HepG2 (cell line): ENCODE results near the gene CPT1B. TPM values are rescaled to one million over a fixed set of nuclear protein-coding genes. Genes with fewer than 3 reads are reported as not detected.

ENCODE experiments used
- ESRRA ChIP-seq: sonication (generic); formaldehyde crosslinking; IDR thresholded peaks from 2 replicates; pipeline ENCODE4 v1.5.1; 2020; ENCODE audit warnings: mild to moderate bottlenecking, low read depth, missing genetic modification reagents
- FOXP1 ChIP-seq, 2 experiments: fragments of 450-650 bp in 1 of 2; IDR thresholded peaks; 2 replicates each; pipeline ENCODE4 v1.6.1; 2017 to 2018; ENCODE audit warnings: antibody characterized with exemption in 1 of 2
- HMG20B ChIP-seq: conservative IDR thresholded peaks from 2 replicates; pipeline ENCODE4 v1.6.1; 2016; ENCODE audit warnings: missing genetic modification reagents, missing compliant biosample characterization
- HOXA9 ChIP-seq: sonication (generic); formaldehyde crosslinking; IDR thresholded peaks from 2 replicates; pipeline ENCODE4 v1.8.1; 2022; ENCODE audit warnings: missing genetic modification reagents, mild to moderate bottlenecking, moderate library complexity, borderline replicate concordance
- KLF12 ChIP-seq: sonication (generic); formaldehyde crosslinking; IDR thresholded peaks from 2 replicates; pipeline ENCODE4 v1.4.0; 2020; ENCODE audit warnings: missing genetic modification reagents, borderline replicate concordance
- RBM39 ChIP-seq: fragments of 200-400 bp; formaldehyde crosslinking; IDR thresholded peaks from one replicate; pipeline ENCODE4 v1.6.1; 2018; ENCODE audit warnings: antibody characterized with exemption, mild to moderate bottlenecking, low read depth, low read length; ENCODE audit not compliant: poor library complexity, severe bottlenecking
- RXRB ChIP-seq: IDR thresholded peaks from 2 replicates; pipeline ENCODE4 v1.6.1; 2016; ENCODE audit warnings: borderline replicate concordance, missing genetic modification reagents, missing compliant biosample characterization
- SMAD1 ChIP-seq: sonication (generic); formaldehyde crosslinking; IDR thresholded peaks from 2 replicates; pipeline ENCODE4 v1.4.0; 2020; ENCODE audit warnings: missing genetic modification reagents, low read depth, mild to moderate bottlenecking, borderline replicate concordance
- ZNF138 ChIP-seq: sonication (generic); formaldehyde crosslinking; IDR thresholded peaks from 2 replicates; pipeline ENCODE4 v1.5.0; 2020; ENCODE audit warnings: mild to moderate bottlenecking, low read depth, missing genetic modification reagents
- ZNF20 ChIP-seq: sonication (generic); formaldehyde crosslinking; IDR thresholded peaks from 2 replicates; pipeline ENCODE4 v1.4.0; 2020; ENCODE audit warnings: mild to moderate bottlenecking, moderate library complexity, missing genetic modification reagents
- ZNF263 ChIP-seq: sonication (generic); formaldehyde crosslinking; IDR thresholded peaks from 2 replicates; pipeline ENCODE4 v1.4.0; 2020; ENCODE audit warnings: missing genetic modification reagents
- ZNF549 ChIP-seq: sonication (generic); formaldehyde crosslinking; IDR thresholded peaks from 2 replicates; pipeline ENCODE4 v1.5.0; 2020; ENCODE audit warnings: missing genetic modification reagents
- ZNF724P ChIP-seq: sonication (generic); formaldehyde crosslinking; IDR thresholded peaks from 2 replicates; pipeline ENCODE4 v1.8.0; 2022; ENCODE audit warnings: missing genetic modification reagents, borderline replicate concordance
- ZNF75D ChIP-seq: sonication (generic); formaldehyde crosslinking; IDR thresholded peaks from 2 replicates; pipeline ENCODE4 v1.8.1; 2023; ENCODE audit warnings: missing genetic modification reagents, mild to moderate bottlenecking, borderline replicate concordance
- polyA plus RNA-seq, 8 experiments: library from polyadenylated mRNA; depleted of rRNA in 3 of 8; stranded (reverse) in 7 of 8; unstranded in 1 of 8; fragments of >200 nt; fragmentation: Illumina TruSeq in 4 of 8; extraction: Trizol in 4 of 8; gene quantifications; 2 replicates each; pipeline versions ENCODE4 v1.2.1 to v1.2.3, GENCODE V29; 2011 to 2016; ENCODE audit warnings: low read depth in 4 of 8, missing spikeins in 1 of 8, mixed read lengths in 1 of 8; ENCODE audit not compliant: insufficient read depth in 1 of 8
- total RNA-seq, 5 experiments: library from RNA; depleted of rRNA; stranded (reverse); fragments of >200 nt; fragmentation: Illumina TruSeq; extraction: Trizol; gene quantifications; 2 replicates each; pipeline ENCODE4 v1.2.3, GENCODE V29; 2016; ENCODE audit warnings: low read depth in 1 of 5
- TF ChIP-seq, protein P1 (sequence below): IDR thresholded peaks from 2 replicates; pipeline ENCODE4 v1.6.1; 2012; ENCODE audit warnings: low read depth, low read length, improper control_type of control experiment
- TF ChIP-seq, protein P2 (sequence below): sonication (generic); formaldehyde crosslinking; IDR thresholded peaks from 2 replicates; pipeline ENCODE4 v1.5.0; 2020; ENCODE audit warnings: mild to moderate bottlenecking, missing genetic modification reagents, moderate library complexity
- TF ChIP-seq, protein P3 (sequence below): sonication (generic); formaldehyde crosslinking; IDR thresholded peaks from 2 replicates; pipeline ENCODE4 v1.4.0; 2020; ENCODE audit warnings: missing genetic modification reagents
- TF ChIP-seq, protein P4 (sequence below): sonication (generic); formaldehyde crosslinking; IDR thresholded peaks from 2 replicates; pipeline ENCODE4 v1.5.0; 2020; ENCODE audit warnings: missing genetic modification reagents, mild to moderate bottlenecking, borderline replicate concordance
- TF ChIP-seq, protein P5 (sequence below): sonication (generic); formaldehyde crosslinking; IDR thresholded peaks from 2 replicates; pipeline ENCODE4 v1.4.0; 2020; ENCODE audit warnings: missing genetic modification reagents

Gene CPT1B
- total and polyA plus RNA-seq, 2 of the 13 experiments (the other 11 are each of a cell fraction or from before 2014, with no cell fraction given): 9.2 to 19.5 TPM

DNA sequence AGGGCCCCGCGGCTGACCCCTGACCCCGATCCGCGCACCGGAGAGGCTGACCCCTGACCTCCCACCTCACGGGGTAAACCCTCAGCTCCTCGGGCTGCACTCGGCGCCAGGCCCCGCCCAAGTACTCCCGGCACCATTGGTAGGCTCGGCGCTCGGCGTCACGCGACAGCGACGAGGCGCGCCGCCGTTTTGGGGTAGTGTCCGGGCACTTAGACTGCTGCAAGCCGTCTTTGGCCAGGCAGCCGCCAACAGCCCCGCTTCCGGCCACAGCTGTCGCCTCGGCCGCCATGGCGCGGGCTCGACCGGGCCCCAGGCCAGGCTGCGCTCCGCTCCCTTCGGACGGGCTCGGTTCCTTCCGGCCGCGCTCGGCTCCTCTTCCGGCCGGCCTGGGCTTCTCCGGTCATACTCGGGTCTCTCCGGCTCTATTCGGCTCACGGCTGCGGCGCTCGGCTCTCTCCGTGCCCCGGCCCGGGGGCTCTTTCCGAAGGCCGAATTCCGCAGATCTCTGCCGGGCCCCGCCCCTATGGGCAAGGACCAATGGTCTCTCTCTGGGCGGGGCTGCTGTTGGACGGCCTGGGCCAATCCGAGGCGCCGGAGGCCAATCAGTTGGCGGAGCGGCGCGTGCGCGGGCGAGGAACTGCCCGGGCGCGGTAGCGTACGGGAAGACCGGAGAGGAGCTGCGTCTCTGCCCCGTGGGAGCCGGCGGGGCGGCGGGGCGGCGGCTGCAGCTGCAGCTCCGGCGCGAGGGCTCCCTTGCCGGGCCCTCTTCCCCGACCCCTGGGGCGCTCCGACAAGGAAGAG is 4.5 kb upstream of the CPT1B start, which contains the start of gene CHKB (continued):
- TF ChIP-seq, protein P1, sequence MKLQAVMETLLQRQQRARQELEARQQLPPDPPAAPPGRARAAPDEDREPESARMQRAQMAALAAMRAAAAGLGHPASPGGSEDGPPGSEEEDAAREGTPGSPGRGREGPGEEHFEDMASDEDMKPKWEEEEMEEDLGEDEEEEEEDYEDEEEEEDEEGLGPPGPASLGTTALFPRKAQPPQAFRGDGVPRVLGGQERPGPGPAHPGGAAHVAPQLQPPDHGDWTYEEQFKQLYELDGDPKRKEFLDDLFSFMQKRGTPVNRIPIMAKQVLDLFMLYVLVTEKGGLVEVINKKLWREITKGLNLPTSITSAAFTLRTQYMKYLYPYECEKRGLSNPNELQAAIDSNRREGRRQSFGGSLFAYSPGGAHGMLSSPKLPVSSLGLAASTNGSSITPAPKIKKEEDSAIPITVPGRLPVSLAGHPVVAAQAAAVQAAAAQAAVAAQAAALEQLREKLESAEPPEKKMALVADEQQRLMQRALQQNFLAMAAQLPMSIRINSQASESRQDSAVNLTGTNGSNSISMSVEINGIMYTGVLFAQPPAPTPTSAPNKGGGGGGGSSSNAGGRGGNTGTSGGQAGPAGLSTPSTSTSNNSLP: no peak
- peak; percentile 28; the same call in 1 of the 2 replicates for TF ChIP-seq RXRB (CRISPR knock-in tag)
- TF ChIP-seq, protein P2, sequence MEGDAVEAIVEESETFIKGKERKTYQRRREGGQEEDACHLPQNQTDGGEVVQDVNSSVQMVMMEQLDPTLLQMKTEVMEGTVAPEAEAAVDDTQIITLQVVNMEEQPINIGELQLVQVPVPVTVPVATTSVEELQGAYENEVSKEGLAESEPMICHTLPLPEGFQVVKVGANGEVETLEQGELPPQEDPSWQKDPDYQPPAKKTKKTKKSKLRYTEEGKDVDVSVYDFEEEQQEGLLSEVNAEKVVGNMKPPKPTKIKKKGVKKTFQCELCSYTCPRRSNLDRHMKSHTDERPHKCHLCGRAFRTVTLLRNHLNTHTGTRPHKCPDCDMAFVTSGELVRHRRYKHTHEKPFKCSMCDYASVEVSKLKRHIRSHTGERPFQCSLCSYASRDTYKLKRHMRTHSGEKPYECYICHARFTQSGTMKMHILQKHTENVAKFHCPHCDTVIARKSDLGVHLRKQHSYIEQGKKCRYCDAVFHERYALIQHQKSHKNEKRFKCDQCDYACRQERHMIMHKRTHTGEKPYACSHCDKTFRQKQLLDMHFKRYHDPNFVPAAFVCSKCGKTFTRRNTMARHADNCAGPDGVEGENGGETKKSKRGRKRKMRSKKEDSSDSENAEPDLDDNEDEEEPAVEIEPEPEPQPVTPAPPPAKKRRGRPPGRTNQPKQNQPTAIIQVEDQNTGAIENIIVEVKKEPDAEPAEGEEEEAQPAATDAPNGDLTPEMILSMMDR (CRISPR knock-in tag): 0 out of 2 replicates have a peak, but pooled peaks have one; percentile 4
- 0 out of 2 replicates have a peak, but pooled peaks have one; percentile 41 for TF ChIP-seq SMAD1 (CRISPR knock-in tag)
- TF ChIP-seq, protein P3, sequence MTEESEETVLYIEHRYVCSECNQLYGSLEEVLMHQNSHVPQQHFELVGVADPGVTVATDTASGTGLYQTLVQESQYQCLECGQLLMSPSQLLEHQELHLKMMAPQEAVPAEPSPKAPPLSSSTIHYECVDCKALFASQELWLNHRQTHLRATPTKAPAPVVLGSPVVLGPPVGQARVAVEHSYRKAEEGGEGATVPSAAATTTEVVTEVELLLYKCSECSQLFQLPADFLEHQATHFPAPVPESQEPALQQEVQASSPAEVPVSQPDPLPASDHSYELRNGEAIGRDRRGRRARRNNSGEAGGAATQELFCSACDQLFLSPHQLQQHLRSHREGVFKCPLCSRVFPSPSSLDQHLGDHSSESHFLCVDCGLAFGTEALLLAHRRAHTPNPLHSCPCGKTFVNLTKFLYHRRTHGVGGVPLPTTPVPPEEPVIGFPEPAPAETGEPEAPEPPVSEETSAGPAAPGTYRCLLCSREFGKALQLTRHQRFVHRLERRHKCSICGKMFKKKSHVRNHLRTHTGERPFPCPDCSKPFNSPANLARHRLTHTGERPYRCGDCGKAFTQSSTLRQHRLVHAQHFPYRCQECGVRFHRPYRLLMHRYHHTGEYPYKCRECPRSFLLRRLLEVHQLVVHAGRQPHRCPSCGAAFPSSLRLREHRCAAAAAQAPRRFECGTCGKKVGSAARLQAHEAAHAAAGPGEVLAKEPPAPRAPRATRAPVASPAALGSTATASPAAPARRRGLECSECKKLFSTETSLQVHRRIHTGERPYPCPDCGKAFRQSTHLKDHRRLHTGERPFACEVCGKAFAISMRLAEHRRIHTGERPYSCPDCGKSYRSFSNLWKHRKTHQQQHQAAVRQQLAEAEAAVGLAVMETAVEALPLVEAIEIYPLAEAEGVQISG (CRISPR knock-in tag): peak; percentile 52
- TF ChIP-seq HOXA9: 0 out of 2 replicates have a peak, but pooled peaks have one; percentile 60
- TF ChIP-seq ZNF549 (CRISPR knock-in tag): no peak
- TF ChIP-seq, protein P4, sequence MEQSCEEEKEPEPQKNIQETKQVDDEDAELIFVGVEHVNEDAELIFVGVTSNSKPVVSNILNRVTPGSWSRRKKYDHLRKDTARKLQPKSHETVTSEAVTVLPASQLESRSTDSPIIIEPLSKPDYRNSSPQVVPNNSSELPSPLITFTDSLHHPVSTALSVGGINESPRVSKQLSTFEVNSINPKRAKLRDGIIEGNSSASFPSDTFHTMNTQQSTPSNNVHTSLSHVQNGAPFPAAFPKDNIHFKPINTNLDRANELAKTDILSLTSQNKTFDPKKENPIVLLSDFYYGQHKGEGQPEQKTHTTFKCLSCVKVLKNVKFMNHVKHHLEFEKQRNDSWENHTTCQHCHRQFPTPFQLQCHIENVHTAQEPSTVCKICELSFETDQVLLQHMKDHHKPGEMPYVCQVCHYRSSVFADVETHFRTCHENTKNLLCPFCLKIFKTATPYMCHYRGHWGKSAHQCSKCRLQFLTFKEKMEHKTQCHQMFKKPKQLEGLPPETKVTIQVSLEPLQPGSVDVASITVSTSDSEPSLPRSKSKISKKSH (CRISPR knock-in tag): peak; percentile 14; the same call in 1 of the 2 replicates
- no peak for TF ChIP-seq RBM39
- TF ChIP-seq ESRRA: no peak; the same call in 1 of the 2 replicates
- TF ChIP-seq, protein P5, sequence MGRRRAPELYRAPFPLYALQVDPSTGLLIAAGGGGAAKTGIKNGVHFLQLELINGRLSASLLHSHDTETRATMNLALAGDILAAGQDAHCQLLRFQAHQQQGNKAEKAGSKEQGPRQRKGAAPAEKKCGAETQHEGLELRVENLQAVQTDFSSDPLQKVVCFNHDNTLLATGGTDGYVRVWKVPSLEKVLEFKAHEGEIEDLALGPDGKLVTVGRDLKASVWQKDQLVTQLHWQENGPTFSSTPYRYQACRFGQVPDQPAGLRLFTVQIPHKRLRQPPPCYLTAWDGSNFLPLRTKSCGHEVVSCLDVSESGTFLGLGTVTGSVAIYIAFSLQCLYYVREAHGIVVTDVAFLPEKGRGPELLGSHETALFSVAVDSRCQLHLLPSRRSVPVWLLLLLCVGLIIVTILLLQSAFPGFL (CRISPR knock-in tag): no peak
- TF ChIP-seq ZNF724P: 0 out of 2 replicates have a peak, but pooled peaks have one; percentile 37
- no peak for TF ChIP-seq HMG20B (CRISPR knock-in tag)
- no peak for TF ChIP-seq KLF12
- no peak for TF ChIP-seq ZNF75D (CRISPR knock-in tag)
- TF ChIP-seq ZNF138 (CRISPR knock-in tag): no peak
- no peak for TF ChIP-seq FOXP1 (IDR thresholded peaks at IDR 0.05)
- no peak for TF ChIP-seq FOXP1 (CRISPR knock-in tag; IDR thresholded peaks at IDR 0.05)
- TF ChIP-seq ZNF20 (CRISPR knock-in tag): no peak
- TF ChIP-seq ZNF263 (CRISPR knock-in tag): no peak; the same call in 1 of the 2 replicates
